Activated naive CD4-positive, alpha-beta T cell treated with anti-CD3 and anti-CD28 coated beads for 36 hours (primary cell): Measurements from ENCODE around the gene TMEM255B. TPM values are rescaled to one million over a fixed set of nuclear protein-coding genes. Genes with fewer than 3 reads are reported as not detected.
"Not testable (repeated sequence)": the region's sequence is repeated elsewhere in the genome, so short reads cannot be mapped to it uniquely, and the experiment has no call there.

Experiments used
- CTCF ChIA-PET: fragments of 350-600 bp; sonication (Branson Sonifier 250); formaldehyde crosslinking; loops from one replicate; lab custom pipeline; 2021; ENCODE audit warnings: antibody characterized with exemption; lab: Charles Lee
- DNase-seq: peaks from one replicate; pipeline ENCODE4 v3.0.0-alpha.2; 2020
- H3K27ac Mint-ChIP-seq: one replicate; pipeline ENCODE4 v1.8.0; 2021; ENCODE audit warnings: mild to moderate bottlenecking, mixed read lengths
- H3K27me3 Mint-ChIP-seq: one replicate; pipeline ENCODE4 v1.8.0; 2021; ENCODE audit warnings: low read depth, mixed read lengths
- H3K36me3 Mint-ChIP-seq: one replicate; pipeline ENCODE4 v1.8.0; 2021; ENCODE audit warnings: low read depth, mixed read lengths
- H3K4me1 Mint-ChIP-seq: one replicate; pipeline ENCODE4 v1.8.0; 2021; ENCODE audit warnings: low read depth, mixed read lengths
- H3K4me3 Mint-ChIP-seq: one replicate; pipeline ENCODE4 v1.8.0; 2021; ENCODE audit warnings: mild to moderate bottlenecking, moderate library complexity, mixed read lengths
- H3K9me3 Mint-ChIP-seq: one replicate; pipeline ENCODE4 v1.8.0; 2021; ENCODE audit warnings: mixed read lengths
- intact Hi-C: fragments of 100-400 bp; cut with micrococcal nuclease; formaldehyde crosslinking; loops from one replicate; pipeline ENCODE4 v1.15.1; 2023
- total RNA-seq, 2 experiments: library from RNA; stranded (reverse); gene quantifications; one replicate each; pipeline ENCODE4 v1.2.3, GENCODE V29; 2021

Gene TMEM255B
- total RNA-seq, 2 experiments from 2014 or later, result 1.1 TPM

GRCh38 chr13:113739527-113740285, 19.3 kb upstream of the TMEM255B start:
- intact Hi-C loops, result no loop called here
- H3K9me3 Mint-ChIP-seq, result no peaks in the 10 kb centered on the region
- peaks cover 26% of the 10 kb centered on the region for H3K27me3 Mint-ChIP-seq
- H3K27ac Mint-ChIP-seq, result no peak overlapping the region
- no peak overlapping the region for H3K4me3 Mint-ChIP-seq
- no peaks in the 10 kb centered on the region for H3K36me3 Mint-ChIP-seq
- CTCF ChIA-PET, result no interaction called here
- DNase-seq, result no peak
- peaks cover 29% of the 10 kb centered on the region for H3K4me1 Mint-ChIP-seq

GRCh38 chr13:113740286-113740556, 18.8 kb upstream of the TMEM255B start:
- intact Hi-C loops, result no loop called here
- no peak for DNase-seq
- H3K4me1 Mint-ChIP-seq, result peaks cover 29% of the 10 kb centered on the region
- peaks cover 29% of the 10 kb centered on the region for H3K27me3 Mint-ChIP-seq
- H3K27ac Mint-ChIP-seq, result no peak overlapping the region
- no peaks in the 10 kb centered on the region for H3K36me3 Mint-ChIP-seq
- H3K9me3 Mint-ChIP-seq, result no peaks in the 10 kb centered on the region
- CTCF ChIA-PET, result no interaction called here
- H3K4me3 Mint-ChIP-seq, result no peak overlapping the region

GRCh38 chr13:113740661-113741060, 18.4 kb upstream of the TMEM255B start:
- Mint-ChIP-seq H3K36me3 (no peaks in the 10 kb centered on the region), H3K27me3 (peaks cover 29% of the 10 kb centered on the region), H3K9me3 (no peaks in the 10 kb centered on the region), H3K4me3 (no peak overlapping the region), H3K4me1 (peaks cover 29% of the 10 kb centered on the region), H3K27ac (no peak overlapping the region)
- intact Hi-C loops, result no loop called here
- CTCF ChIA-PET, result interaction anchor here (0.6 to 1.3 kb wide), 5 partner anchors 15 to 553 kb away, joined by 3 to 5 read pairs (median 3); no protein-coding TSS in a partner anchor
- no peak for DNase-seq

GRCh38 chr13:113741191-113741668, 17.8 kb upstream of the TMEM255B start:
- Mint-ChIP-seq H3K4me3 (no peak overlapping the region), H3K27me3 (peaks cover 29% of the 10 kb centered on the region), H3K36me3 (no peaks in the 10 kb centered on the region), H3K4me1 (peaks cover 29% of the 10 kb centered on the region), H3K9me3 (no peaks in the 10 kb centered on the region), H3K27ac (no peak overlapping the region)
- DNase-seq, result peak; percentile 37
- CTCF ChIA-PET, result interaction anchor here (0.6 to 1.3 kb wide), 7 partner anchors 9 to 553 kb away, joined by 3 to 5 read pairs (median 3); no protein-coding TSS in a partner anchor
- intact Hi-C loops, result no loop called here

GRCh38 chr13:113742000-113742441, 17.0 kb upstream of the TMEM255B start:
- Mint-ChIP-seq H3K9me3 (no peaks in the 10 kb centered on the region), H3K4me1 (peaks cover 29% of the 10 kb centered on the region), H3K4me3 (no peak overlapping the region), H3K27ac (no peak overlapping the region), H3K27me3 (peaks cover 29% of the 10 kb centered on the region), H3K36me3 (no peaks in the 10 kb centered on the region)
- intact Hi-C loops, result no loop called here
- DNase-seq, result peak; percentile 44
- CTCF ChIA-PET, result interaction anchor here (0.8 to 1.3 kb wide), 3 partner anchors 8 to 129 kb away, joined by 3 read pairs; no protein-coding TSS in a partner anchor

GRCh38 chr13:113742445-113743120, 16.4 kb upstream of the TMEM255B start:
- no peak overlapping the region for H3K4me3 Mint-ChIP-seq
- peak; percentile 45 for DNase-seq
- CTCF ChIA-PET, result interaction anchor here (0.9 kb wide), 1 partner anchor 7 kb away, joined by 3 read pairs; no protein-coding TSS in a partner anchor
- intact Hi-C loops, result no loop called here
- H3K36me3 Mint-ChIP-seq, result no peaks in the 10 kb centered on the region
- H3K27me3 Mint-ChIP-seq, result peaks cover 29% of the 10 kb centered on the region
- peaks cover 29% of the 10 kb centered on the region for H3K4me1 Mint-ChIP-seq
- no peaks in the 10 kb centered on the region for H3K9me3 Mint-ChIP-seq
- no peak overlapping the region for H3K27ac Mint-ChIP-seq

- CTCF ChIA-PET, result interaction anchor here (0.7 kb wide), 1 partner anchor 103 kb away, joined by 3 read pairs; no protein-coding TSS in a partner anchor
- intact Hi-C loops, result no loop called here
- H3K27me3 Mint-ChIP-seq, result peaks cover 29% of the 10 kb centered on the region
- no peaks in the 10 kb centered on the region for H3K36me3 Mint-ChIP-seq
- H3K27ac Mint-ChIP-seq, result no peak overlapping the region
- no peak overlapping the region for H3K4me3 Mint-ChIP-seq
- no peaks in the 10 kb centered on the region for H3K9me3 Mint-ChIP-seq
- H3K4me1 Mint-ChIP-seq, result peaks cover 29% of the 10 kb centered on the region
- DNase-seq, result no peak
Observed at GRCh38 chr13:113743366-113744195, 15.4 kb upstream of the TMEM255B start.

- H3K27me3 Mint-ChIP-seq, result peaks cover 29% of the 10 kb centered on the region
- H3K9me3 Mint-ChIP-seq, result no peaks in the 10 kb centered on the region
- no peak for DNase-seq
- CTCF ChIA-PET, result interaction anchor here (0.7 kb wide), 1 partner anchor 103 kb away, joined by 3 read pairs; no protein-coding TSS in a partner anchor
- no peaks in the 10 kb centered on the region for H3K36me3 Mint-ChIP-seq
- H3K27ac Mint-ChIP-seq, result no peak overlapping the region
- peaks cover 29% of the 10 kb centered on the region for H3K4me1 Mint-ChIP-seq
- H3K4me3 Mint-ChIP-seq, result no peak overlapping the region
- intact Hi-C loops, result no loop called here
Observed at GRCh38 chr13:113744197-113745000, 14.6 kb upstream of the TMEM255B start.

- Mint-ChIP-seq H3K4me3 (no peak overlapping the region), H3K36me3 (no peaks in the 10 kb centered on the region), H3K27ac (no peak overlapping the region), H3K9me3 (no peaks in the 10 kb centered on the region), H3K4me1 (peaks cover 29% of the 10 kb centered on the region), H3K27me3 (peaks cover 27% of the 10 kb centered on the region)
- CTCF ChIA-PET, result no interaction called here
- intact Hi-C loops, result no loop called here
- no peak for DNase-seq
Observed at GRCh38 chr13:113745059-113745458, 14.0 kb upstream of the TMEM255B start.

- peaks cover 26% of the 10 kb centered on the region for H3K4me1 Mint-ChIP-seq
- H3K36me3 Mint-ChIP-seq, intact Hi-C loops, CTCF ChIA-PET, H3K4me3 Mint-ChIP-seq, DNase-seq, H3K27ac Mint-ChIP-seq, H3K9me3 Mint-ChIP-seq: not testable (repeated sequence)
- H3K27me3 Mint-ChIP-seq, result peaks cover 24% of the 10 kb centered on the region
Observed at GRCh38 chr13:113745500-113746142, 13.4 kb upstream of the TMEM255B start.

- DNase-seq, result no peak
- Mint-ChIP-seq H3K27ac (no peak overlapping the region), H3K36me3 (no peaks in the 10 kb centered on the region), H3K27me3 (peaks cover 19% of the 10 kb centered on the region), H3K4me1 (peaks cover 21% of the 10 kb centered on the region), H3K9me3 (peaks cover 7% of the 10 kb centered on the region), H3K4me3 (no peak overlapping the region)
- intact Hi-C loops, result no loop called here
- CTCF ChIA-PET, result no interaction called here
Observed at GRCh38 chr13:113746143-113746525, 12.9 kb upstream of the TMEM255B start.
